Measurements from ENCODE around the gene MAP1S.

Gene MAP1S, protein sequence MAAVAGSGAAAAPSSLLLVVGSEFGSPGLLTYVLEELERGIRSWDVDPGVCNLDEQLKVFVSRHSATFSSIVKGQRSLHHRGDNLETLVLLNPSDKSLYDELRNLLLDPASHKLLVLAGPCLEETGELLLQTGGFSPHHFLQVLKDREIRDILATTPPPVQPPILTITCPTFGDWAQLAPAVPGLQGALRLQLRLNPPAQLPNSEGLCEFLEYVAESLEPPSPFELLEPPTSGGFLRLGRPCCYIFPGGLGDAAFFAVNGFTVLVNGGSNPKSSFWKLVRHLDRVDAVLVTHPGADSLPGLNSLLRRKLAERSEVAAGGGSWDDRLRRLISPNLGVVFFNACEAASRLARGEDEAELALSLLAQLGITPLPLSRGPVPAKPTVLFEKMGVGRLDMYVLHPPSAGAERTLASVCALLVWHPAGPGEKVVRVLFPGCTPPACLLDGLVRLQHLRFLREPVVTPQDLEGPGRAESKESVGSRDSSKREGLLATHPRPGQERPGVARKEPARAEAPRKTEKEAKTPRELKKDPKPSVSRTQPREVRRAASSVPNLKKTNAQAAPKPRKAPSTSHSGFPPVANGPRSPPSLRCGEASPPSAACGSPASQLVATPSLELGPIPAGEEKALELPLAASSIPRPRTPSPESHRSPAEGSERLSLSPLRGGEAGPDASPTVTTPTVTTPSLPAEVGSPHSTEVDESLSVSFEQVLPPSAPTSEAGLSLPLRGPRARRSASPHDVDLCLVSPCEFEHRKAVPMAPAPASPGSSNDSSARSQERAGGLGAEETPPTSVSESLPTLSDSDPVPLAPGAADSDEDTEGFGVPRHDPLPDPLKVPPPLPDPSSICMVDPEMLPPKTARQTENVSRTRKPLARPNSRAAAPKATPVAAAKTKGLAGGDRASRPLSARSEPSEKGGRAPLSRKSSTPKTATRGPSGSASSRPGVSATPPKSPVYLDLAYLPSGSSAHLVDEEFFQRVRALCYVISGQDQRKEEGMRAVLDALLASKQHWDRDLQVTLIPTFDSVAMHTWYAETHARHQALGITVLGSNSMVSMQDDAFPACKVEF

DNA sequence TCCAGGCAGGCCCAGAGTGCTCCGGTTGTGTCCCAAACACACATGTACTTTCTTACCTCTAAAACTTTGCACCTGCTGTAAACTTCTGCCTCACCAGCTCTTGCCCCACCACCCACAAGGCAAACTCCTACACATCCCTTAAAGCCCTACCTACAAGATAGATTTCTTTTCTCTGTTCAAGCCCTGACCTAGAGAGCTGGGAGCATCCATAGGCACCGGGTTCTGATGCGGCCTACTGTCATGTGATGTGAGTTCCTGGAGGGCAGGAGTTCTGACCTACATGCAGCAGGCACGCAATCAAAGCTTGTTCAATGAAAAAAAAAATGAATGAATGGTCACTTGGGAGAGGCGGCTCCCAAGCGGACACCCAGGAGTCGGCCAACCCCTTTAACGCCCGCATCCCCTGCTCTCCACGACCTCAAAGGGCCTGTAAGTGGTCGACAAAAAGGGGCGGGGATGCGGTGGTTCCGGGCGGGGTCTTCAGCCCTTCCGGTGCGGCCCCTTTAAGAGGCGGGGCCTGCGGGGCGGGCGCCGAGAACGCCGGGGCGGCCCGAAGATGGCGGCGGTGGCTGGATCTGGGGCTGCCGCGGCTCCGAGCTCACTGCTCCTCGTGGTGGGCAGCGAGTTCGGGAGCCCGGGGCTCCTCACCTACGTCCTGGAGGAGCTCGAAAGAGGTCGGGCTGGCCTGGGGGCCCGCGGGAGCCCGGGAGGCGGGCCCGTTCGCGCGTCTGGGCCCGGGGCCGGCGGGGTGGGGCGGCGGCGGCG is at the start of gene MAP1S:
MAP1S (plus strand) TSS at position 534 of the 765 bp plus-strand sequence; CDS start at position 557, 23 bp downstream.
- no peak for FAIRE-seq

DNA sequence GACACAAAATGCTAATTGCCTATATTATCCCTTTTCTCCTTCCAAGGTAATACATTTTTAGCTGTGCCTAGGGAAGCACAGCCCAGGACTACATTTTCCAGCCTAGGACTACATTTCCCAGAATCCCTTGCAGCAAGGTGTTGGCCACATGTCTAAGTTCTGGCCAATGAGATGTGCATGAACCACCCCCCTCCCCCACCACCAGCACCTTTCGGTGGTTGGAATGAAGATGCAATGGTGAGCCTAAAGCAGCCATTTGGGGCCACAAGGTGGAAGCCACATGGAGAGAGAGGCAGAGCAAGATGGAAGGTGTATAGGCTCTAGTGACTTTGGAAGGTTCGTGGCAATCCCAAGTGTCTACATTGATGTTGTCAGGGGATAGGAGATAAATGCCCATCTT is 47.4 kb upstream of the MAP1S start:
- no peak for FAIRE-seq

DNA sequence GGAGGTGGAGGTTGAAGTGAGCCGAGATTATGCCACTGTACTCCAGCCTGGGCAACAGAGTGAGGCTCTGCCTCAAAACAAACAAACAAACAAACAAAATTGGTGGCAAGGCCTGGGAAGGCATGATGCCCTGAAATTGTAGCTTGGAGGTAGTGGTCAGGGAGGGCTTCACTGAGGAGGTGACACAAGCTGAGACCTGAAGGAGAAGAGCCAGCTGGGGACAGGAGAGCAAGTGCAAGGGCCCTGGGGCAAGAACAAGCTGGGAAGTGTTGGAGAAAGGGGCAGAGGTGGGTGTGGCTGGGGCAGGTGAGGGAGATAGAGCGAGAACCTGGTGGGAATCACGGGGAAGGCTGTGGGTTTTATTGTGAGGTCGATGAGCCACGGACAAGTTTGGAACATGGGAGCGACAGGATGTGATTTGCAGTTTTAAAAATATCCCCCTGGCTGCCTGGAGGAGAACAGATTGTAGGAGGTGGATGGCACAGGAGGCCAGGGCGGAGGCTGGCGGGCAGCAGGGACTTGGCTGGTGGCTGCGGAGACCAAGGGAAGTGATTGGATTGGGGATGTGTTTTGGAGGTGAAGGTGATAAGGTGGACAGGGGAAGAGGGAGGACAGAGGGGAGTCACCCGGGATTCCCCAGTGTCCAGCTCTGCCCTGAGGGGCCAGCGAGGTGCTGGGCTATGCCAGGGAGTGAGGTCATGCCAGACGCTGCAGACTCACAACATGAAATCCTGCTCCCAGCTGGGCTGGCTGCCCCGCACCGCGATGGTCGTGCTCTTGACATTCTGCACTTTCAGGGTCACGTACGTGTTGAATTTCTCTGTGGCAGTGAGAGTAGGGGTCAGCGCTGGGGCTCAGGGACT is 45.1 kb upstream of the MAP1S start:
- no peak for FAIRE-seq

DNA sequence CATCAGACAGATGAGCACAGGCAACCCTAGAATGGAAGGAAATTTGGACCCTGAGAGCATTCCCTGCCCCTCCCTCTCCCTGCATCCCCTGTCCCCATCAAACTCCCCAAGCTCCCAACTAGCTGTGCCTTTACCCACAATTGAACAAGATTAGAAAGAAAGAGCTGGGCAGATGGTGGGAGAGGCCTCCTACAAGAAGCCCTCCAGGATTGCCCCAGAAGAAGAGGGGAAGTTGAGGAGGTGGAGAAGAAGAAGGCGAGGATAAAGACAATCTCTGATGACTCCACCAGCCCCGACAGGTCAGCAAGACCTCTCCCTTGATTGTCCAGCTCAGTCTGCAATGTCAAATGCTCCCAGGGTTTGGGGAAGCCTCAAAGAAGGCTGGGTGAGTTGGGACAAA is 43.0 kb upstream of the MAP1S start:
- FAIRE-seq: no peak

DNA sequence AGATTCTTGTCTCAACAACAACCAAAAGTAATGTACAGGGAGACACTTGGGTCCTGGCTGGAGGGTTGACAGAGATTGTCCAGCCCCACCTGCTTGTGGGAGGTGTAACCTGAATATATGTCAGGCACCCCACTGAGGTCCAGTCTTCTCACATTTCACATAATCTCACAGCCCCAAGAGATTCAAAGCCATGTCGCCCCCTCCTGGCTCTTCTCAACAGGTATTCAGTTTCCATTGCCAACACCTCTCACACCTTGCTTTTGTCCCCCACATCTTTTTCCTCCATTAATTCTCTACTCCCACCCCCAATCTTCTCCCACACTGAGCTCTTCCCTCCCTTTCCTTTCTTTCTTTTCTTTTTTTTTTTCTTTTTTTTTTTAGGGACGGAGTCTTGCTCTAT is 42.3 kb upstream of the MAP1S start:
- FAIRE-seq: no peak

DNA sequence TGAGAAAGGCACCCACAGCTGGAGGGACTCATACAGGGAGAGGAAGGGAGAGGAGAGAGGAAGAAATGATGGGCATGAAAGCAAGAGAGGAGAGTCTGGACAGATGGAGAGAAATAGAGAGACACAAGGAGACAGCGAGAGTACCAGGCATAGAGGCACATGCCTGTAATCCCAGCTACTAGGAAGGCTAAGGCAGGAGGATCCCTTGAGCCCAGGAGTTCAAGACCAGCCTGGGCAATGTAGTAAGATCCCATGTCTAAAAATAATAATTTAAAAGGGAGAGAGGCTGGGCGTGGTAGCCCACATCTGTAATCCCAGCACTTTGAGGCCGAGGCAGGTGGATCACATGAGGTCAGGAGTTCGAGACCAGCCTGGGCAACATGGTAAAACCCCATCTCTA is 40.4 kb upstream of the MAP1S start:
- no peak for FAIRE-seq

DNA sequence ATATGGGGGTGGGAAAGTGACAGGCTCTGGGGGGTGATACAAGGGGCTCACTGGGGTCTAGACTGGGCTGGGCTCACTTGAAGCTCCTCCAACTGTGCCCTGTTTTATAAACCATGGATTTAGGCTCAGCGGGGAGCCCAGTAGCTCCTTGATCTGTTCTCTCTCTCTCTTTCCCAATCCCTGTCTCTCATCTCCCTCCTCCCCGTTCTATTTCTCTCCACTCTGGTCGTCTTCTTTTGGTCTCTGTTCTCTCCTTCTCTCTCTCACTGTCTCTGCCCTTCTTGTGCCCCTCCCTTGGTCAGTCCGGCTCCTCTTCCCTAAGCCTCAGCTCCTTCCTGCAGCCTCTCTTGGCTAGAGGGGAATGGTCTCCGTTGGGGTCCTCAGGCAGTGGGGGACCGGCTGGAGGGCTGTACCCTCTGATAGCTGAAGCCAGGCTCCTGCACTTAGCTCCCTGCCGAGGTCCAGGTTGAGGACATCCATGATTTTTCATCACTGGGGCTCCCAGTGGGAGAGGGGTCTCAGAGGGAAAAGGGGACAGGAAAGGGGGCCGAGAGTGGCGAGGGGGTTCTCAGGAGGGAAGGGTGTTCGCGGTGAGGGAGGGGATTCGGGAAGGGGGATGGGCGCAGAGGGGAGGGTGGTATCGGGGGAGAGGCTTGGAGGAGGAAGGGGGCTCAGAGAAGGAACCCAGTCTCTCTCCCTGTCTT is 39.6 kb upstream of the MAP1S start:
- no peak for FAIRE-seq

DNA sequence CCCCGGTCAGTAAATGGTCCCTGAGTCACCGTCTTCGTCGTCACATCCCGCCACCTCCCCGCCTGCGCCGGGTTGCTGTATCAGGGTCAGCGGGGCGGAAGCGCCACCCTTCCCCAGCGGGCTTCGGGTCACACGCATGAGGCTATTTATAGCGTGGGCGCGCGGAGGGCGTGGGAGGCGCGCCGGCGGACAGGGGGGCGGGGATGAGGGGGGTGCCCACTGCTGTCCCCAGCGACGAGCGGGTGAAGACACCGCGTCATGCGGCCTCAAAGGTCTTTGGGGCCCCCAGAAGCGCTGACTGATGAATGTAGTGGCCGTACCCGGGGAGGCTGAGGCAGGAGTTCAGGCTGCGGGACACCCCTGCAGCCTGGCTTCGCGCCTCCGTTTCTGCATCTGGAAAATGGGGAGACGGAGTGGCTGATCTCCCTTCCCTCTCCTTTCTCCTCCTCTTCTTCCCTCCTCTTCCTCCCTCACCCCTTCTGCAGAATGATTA is 39.0 kb upstream of the MAP1S start:
- no peak for FAIRE-seq

DNA sequence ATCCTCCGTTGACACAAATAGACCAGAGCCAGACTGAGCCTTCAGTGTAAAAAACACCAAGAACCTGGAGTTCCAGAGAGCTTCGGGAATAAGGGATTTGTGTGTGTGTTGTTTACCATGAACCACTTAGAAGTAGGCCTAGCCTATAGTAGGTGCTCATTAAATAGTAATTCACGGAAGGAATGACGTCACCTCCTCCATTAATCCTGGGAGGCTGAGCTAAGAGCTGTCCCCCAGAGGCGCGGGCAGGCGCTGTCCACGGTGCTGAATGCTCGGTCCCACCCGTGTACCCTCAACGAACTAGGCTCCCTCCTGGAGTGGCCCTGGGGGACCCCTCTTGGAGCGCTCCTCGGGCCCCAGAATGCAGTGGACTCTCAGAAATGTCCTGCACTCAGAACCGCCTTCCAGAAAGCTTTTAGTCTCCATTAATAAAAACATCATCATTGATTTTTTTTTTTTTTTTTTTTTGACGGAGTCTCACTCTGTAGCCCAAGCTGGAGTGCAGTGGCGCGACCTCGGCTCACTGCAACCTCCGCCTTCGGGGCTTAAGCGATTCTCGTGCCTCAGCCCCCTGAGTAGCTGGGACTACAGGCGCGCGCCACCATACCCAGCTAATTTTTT is 37.7 kb upstream of the MAP1S start:
- FAIRE-seq: no peak

DNA sequence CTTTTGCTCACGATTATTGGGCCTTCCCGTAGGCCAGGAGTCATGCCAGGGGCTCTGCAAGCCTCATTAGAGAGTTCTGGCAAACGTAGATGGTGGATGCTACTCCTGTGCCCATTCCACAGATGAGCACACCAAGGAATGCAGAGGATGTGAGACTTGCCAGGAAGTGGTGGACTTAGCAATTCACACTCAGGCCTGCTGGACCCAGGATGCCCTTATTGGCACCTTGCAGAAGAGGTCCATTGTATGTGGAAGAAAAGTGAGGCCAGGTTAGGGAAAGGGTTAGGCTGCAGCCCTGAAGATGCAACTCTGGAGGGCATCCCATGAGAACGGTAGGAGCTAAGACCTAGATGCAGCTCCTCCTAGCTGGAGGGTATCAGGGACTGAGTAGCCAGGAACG is 37.0 kb upstream of the MAP1S start:
- no peak for FAIRE-seq

DNA sequence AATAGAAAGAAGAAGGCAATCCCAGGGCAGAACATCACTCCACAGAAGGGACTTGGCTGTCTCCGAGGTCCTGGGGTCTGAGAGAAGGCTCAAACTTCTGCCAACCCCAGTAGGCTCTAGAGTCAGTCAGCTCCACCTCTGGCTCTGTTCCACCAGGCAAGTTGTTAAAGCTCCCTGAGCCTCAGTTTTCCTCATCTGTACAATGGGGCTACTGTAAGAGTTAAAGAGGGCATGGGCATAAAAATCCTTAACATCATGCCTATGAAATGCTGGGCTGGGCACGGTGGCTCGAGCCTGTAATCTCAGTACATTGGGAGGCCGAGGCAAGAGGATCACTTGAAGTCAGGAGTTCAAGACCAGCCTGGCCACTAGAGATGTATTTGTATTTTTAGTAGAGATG is 36.2 kb upstream of the MAP1S start:
- no peak for FAIRE-seq

DNA sequence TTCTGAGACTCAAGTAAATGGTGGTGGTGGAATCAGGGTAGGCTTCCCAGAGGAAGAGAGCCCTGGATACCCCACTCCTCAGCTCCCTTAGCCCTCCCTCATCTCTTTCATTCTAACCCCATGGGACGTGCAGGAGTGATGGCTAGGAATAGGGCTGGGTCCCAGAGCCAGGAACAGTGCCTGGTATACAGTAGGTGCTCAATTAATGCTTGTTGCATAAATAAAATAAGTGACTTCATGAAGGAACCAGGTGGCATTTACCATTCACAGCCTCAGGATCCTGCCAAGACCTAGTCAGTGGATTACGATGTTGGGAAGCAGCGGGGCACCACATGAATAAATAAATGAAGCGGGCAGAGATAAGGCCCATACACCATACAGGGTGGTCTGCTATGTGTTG is 35.0 kb upstream of the MAP1S start:
- no peak for FAIRE-seq

DNA sequence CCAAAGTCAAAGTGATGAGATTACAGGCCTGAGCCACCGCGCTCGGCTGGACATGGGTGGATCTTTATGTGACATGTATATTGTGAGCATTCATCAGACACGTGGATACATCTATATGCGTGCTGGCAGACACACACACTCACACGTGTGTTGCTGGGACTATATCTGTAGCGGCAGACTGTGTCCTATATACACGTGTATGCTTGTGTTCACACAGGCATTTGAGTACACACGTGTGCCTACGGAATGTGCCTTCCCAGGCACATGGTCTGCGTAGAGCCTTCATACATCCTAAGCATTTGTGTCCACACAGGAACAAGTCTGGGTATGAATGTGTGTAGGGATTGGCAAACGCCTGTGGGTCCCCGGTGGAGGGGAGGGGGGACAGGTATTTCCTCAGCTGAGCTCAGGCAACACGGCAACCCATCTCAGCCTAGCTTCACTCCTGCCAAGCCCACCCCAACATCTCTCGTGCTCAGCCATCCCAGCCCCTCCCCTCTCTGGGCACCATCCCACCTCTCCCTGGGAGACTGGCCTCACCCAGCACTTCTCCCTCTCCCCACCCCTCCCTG is 33.7 kb upstream of the MAP1S start:
- no peak for FAIRE-seq

DNA sequence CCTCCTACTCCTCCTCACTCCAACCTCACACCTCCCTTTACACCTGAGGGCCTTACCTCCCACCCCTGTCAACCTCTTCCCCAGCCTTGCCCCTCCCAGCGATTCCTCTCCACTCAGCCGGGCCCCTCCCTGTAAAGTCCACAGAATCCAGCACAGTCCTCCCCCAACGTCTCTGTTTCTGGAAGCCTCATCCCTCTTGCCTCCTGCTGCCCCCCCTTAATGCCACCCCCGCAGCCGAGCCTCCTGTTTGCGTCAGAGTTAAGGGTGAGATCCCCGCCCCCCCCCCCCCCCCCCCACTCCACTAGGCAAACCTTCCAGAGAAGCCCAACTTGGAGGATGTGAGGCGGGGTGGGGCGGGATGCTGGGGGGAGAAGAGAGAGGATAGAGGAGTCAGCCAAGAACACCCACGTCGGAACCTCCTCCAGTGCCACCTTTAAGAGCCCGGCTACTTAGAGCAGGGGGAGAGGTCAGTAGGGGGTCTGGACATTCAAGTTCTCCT is 33.2 kb upstream of the MAP1S start:
- FAIRE-seq: no peak

DNA sequence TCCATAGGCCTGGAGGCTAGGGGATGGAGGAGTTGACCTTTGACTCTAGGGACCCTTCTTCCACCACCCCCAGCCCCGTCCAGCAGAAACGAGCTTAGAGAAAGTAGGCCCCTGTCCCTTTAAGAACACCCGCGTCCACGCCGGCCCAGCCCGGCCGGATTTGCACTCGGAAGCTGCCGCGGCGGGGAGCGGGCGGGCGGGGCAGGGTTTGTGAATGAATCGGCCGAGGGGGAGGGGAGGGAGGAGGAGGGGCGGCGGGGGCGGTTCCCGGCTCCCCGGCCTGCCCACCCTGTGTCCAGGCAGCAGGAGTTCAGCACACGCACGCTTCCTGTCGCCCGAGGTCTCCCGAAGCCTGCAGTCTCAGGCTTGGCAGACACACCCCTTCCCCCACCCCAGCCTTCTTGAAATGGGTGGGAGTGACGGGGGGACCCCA is 32.7 kb upstream of the MAP1S start:
- FAIRE-seq: no peak

DNA sequence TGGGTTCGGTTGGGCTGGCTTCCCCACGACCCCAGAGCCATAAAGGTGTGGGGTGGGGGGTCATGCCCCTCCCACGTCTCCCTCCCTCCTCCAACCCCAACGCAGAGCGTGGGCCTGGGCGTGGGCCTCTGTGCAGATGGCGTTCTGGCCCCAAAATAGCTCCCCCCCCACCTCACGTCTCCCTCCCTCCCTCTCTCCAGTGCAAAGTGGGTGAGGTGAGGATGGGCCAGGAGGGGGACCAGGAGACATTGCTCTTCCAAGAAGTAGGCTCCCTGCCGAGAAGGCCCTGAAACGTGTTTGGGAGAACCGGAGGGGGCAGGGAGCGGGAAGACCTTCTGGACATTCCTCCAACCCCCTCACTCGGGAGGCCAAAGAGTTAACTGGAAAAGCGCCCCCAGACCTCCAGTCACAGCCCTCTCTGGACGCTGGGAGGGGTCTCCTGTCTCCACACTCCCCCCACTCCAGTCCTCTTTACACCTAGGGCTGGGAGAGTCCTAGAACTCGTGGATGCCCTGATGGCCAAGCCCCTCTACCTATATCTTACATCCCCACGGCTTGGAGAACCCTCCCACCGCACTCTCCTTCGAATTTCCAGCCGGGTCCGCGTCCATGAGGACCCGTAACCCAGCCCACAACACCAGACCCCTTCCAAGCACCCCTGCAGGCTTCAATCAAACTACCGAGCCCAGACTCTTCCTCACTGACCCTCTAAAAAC is 32.0 kb upstream of the MAP1S start:
- FAIRE-seq: no peak

DNA sequence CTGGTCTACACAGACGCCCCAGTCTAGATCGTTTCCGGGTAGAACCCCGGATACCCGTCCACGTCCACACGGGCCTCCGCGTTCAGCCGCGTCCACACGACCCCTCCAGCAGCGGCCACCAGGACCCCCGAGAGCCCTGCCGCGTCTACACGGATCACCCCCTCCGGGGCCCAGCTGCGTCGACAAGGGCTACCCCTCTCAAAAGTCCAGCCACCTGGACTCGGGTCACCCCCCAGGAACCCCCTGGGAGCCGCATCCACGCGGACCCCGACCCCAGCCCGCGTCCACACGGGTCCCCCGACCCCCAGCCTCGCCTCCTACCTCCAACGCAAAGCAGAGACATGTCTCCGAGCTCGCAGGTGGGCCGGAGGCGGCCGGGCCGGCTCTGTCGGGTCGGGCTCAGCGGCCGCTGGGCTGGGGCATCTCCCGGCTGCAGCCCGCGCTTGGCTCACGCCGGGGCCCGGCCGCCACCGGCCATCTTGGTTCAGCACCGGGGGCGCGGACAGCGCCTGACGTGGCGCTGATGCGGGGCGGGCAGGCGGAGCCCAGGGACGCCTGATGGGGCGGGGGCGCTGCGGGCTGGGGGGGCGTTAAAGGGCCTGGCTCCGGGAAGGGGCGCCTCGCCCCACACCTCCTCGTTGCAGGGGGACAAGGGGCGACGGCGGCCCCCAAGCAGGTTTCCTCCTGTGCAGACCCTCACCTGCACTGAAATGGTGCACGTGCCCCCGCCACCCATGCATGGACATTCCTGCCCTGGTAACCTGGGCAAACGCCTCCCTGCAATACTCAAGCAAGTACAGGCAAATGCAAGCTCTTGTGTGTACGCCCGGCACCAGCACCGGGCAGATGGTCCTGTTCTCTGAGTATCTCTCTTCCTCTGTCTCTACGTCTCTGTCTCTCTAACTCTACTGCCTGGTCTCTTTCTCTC is 31.2 kb upstream of the MAP1S start, which contains the start of gene UNC13A:
UNC13A (minus strand) TSS at position 498 of the 928 bp plus-strand sequence; CDS start at position 343, 155 bp downstream.
- no peak for FAIRE-seq

Data from endometrium (tissue), 2 donors.